Colon (tissue), 2 donors: ENCODE data around the gene RICTOR.
"Not testable (repeated sequence)": the region's sequence is repeated elsewhere in the genome, so short reads cannot be mapped to it uniquely, and the experiment has no call there.

Experiments
- FAIRE-seq: peaks from 2 replicates; lab custom pipeline; 2012; peaks lifted over from hg19 to GRCh38; lab: Jason Lieb, UNC
- donor health status: control.
- donor health status: control.

RICTOR gene

GRCh38 chr5:39013938-39014337, 60.3 kb downstream of the RICTOR start:
- FAIRE-seq = no peak

DNA sequence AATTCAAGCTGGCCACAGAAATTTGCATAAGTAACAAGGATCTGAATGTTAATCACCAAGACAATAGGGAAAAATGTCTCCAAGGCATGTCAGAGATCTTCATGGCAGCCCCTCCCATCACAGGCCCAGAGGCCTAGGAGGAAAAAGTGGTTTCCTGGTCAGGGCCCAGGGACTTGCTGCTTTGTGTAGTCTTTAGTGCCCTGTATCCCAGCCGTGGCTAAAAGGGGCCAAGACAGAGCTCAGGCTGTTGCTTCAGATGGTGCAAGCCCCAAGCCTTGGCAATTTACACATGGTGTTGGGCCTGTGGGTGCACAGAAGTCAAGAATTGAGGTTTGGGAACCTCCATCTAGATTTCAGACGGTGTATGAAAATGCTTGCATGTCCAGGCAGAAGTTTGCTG, 63.2 kb downstream of the RICTOR start:
- FAIRE-seq = not testable (repeated sequence)

DNA sequence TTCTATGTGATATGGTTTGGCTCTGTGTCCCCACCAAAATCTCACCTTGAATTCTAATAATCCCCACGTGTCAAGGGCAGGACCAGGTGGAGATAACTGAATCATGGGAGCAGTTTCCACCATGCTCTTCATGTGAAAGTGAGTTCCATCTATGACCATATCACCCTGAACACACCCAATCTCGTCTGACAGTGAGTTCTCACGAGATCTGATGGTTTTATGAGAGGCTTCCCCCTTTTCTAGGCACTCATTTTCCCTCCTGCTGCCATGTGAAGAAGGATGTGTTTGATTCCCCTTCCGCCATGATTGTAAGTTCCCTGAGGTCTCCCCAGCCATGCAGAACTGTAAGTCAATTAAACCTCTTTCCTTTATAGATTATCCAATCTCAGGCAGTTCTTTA, 64.2 kb downstream of the RICTOR start:
- FAIRE-seq = no peak

DNA sequence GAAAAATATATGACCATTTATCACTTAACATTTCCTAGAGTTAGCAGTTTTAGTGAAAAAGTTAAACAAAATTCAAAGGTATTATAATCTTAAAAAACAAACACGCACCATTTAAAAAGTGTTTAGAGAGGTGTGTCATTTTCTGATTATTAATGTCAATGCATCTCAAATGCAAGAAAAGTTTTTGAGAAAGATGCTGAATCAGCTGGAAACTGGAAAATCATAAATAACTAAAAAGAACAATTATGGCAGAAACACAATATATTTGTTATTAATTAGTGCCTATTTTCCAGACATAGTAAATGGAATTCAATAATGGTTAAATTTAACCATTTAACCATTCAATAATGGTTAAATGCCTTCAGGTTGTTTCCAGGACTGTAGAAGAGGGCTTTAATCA, 64.9 kb downstream of the RICTOR start:
- FAIRE-seq = no peak

DNA sequence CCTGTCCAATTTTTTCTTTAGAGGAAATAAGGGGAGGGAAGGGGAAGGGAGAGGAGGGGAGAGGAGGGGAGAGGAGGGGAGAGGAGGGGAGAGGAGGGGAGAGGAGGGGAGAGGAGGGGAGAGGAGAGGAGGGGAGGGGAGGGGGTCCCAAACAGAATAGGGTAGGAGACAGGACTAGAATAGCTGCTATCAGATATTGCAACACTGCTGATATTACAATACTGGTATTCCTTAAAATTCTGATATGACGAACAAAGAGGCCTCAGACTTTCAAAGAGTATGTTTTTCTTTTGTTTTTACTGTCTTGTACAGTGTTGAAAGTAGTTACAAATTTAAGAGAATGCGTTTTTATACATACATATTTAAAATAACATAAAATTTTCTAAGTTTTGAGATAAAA, 67.5 kb downstream of the RICTOR start:
- no peak for FAIRE-seq

DNA sequence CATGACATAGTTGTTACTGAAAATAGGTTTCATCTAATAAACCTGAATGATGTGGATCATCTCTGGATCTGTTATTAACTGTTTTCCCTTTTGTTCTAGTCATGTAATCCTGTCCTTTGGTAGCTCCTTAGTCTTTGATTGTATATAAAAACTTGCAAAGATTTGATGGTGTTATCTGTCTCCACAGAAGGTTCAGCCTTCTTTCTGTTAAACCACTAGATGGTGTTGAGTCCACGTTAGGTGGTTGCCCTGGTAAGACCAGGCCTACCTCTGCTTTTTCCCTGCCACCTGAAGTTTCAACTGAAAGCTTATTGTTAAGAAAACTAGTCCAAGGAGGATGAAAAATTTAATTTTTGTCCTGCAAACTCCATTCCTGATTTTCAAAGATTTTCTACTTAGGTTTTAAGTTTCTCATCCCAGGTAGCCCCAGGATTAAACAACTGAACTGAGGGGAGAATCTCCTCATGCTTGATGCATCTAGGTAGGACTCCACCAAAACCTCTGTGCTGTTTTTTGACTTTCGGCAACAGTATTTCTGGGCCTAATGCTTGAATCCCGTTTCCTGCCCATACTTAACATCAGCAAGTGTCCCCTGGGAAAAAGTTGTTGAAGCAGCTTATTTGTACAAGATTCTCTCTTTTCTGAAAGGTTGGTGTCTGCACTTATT, 68.5 kb downstream of the RICTOR start:
- no peak for FAIRE-seq

DNA sequence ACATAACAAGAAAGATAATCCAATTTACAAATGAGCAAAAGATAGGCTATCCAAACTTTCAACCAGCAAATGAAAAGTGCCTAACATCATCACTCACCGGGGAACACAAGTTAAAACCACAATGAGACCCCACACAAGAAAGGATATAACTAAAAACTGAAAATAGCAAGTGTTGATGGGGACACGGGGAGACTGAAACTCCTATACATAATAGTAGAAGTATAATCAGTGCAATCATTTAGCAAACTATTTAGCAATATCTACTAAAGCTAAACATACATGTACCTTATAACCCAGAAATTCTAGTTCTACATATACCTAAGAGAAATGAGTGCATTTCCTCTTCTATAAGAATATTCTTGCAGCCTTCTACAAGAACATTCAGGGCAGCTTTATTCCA, 72.5 kb downstream of the RICTOR start:
- FAIRE-seq = no peak

- no peak for FAIRE-seq
These were observed 75.2 kb downstream of the RICTOR start for GRCh38 chr5:38999037-38999436.

DNA sequence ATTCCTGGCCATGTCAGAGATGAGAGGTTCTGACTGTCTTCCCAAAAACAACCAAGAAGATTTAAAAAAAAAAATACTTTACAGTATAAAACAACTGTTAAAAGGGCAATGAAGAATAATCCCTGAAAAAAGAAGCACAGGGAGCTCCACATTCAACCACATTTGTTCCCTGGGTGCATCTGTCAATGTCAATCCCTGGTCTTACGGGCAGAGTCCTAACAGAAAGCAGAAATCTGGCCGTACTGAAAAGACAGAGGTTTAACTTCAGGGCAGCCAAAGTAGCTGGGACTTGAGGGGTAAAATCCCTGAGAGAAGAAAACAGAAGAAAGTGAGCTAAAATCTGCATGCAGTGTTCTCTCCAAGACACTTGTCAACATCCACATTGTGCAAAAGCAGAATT, 76.6 kb downstream of the RICTOR start:
- no peak for FAIRE-seq

GRCh38 chr5:38996123-38996522, 78.1 kb downstream of the RICTOR start:
- FAIRE-seq = no peak

DNA sequence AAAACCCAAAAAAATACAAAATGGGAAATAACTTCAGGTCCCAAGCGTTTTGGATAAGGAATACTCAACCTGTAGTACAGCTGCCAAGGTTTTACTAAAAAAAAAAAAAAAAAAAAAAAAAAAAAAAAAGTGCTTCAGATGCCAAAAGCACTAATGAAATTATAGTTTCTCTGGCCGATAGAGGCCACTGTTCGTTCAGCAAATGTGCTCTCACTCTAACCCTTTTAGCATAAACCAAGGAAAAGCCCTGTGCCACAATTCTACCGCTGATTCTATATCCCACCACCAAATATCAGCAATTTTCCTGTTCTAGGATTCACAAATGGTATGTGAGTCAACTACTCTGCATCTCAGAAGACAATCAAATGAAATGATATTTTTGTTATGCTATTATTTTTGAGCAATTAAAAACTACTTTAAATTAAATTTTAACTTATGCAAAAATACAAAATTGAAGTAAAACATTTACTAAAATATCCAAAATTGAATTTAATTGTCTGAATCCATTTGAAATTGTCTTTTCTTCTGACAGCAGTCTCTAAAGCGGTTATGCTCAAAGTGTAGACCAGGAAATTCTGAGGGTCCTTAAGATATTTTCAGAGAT, 79.8 kb downstream of the RICTOR start:
- no peak for FAIRE-seq

GRCh38 chr5:38989974-38990719, 84.1 kb downstream of the RICTOR start:
- FAIRE-seq = peak; percentile 94

DNA sequence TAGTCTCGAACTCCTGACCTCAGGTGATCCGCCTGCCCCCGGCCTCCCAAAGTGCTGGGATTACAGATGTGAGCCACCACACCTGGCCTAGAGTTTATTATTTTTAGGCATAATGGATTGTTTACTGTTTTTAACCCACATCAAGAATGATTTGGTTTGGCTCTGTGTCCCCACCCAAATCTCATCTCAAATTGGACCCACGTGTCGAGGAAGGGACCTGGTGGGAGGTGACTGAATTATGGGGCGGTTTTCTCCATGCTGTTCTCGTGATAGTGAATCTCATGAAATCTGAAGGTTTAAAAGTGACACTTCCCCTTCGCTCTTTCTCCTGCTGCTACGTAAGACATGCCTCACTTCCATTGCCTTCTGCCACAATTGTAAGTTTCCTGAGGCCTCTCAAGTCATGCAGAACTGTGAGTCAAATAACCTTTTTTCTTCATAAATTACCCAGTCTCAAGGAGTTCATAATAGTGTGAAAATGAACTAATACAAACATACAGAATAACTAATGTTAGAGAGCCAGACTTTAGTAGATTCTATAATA, 88.2 kb downstream of the RICTOR start:
- FAIRE-seq = no peak

DNA sequence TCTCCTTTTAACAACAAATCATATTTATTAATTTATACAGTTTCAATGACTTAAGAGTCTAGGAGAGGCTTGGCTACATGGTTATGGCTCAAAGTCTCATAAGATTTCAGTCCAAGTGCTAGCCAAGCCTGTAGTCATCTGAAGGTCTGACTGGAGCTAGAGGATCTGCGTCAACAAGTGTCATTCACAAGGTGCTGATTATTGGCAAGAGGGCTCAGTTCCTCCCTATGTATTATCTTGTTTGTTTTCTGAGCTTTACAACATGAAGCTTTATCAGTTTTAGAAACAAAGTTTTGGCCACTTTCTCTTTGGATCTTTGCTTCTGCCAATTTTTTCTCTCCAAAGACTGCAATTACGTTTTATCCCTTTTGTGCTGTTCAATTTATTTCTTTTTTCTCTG, 94.7 kb downstream of the RICTOR start:
- FAIRE-seq = no peak

DNA sequence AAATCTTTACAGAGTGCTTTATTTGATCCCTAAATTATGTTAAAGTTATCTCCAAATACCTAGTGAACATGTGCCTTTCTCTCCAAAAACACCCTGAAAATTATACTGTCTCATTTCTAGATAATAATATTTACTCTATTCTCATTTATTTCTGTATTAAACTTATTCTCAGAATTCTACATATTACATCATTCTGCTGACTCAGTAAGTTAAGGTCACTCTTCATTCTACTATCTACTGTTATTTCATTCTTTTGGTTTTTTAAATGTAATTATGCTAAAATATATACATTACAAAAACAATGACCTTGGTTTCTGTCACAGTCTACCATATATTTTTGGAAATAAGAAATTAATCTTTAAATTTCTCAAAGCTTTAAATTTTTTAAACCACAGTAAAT, 96.2 kb downstream of the RICTOR start:
- FAIRE-seq = no peak

DNA sequence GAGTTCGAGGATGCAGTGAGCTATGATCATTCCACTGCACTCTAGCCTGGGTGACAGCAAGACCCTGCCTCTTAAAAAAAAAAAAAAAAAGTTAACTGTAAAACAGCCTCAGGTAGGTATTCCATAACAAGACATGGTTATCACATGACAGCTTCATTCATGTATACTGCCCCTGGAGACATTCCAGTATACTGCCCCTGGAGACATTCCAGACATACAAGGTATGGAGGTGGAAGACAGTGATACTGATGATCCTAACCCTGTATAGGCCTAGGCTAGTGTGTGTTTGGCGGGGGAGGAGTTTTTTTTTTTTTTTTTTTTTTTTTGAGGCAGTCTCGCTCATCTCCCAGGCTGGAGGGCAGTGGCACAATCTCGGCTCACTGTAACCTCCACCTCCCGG, 105.5 kb downstream of the RICTOR start:
- FAIRE-seq = no peak

GRCh38 chr5:38961691-38962090, 112.5 kb downstream of the RICTOR start:
- FAIRE-seq = no peak

GRCh38 chr5:38953426-38954012, 120.7 kb downstream of the RICTOR start:
- FAIRE-seq = peak; percentile 53

GRCh38 chr5:38948501-38948900, 125.7 kb downstream of the RICTOR start:
- no peak for FAIRE-seq

DNA sequence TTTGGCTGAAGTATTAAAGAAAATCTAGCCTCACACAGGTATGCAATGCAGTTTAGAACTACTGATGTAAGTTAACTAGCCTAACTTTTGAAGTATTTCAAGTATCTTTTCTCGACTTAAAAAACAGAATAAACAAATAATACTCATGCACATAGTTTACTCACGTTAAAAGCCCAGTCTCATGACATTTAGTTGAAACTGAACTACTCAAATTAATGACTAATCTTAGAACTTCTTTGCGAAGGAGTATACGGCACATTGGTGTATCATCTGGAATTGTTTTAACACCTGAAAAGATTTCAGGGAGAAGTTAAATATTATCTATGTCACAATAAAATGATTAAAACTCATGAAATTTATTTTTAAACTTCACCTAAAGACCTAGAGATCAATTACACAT, 129.9 kb downstream of the RICTOR start:
- FAIRE-seq = no peak

DNA sequence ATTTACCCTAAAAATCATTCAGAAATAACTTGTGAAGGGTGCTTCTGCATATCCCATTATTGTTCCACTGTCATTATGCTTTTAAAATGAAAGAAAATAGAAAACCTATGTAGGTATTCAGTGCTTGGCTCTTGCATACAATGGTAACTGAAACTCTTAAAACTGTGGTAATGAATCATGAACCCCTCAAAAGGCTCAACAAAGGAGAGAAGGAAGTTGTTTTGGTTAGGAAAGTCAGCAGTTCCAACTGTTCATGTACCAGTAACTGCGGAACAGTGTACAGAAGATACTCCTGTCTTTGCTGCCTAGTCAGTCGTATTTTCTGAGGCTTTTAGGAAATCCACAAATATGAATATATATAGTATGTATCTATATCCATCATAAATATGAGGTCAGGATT, 132.3 kb downstream of the RICTOR start:
- no peak for FAIRE-seq

DNA sequence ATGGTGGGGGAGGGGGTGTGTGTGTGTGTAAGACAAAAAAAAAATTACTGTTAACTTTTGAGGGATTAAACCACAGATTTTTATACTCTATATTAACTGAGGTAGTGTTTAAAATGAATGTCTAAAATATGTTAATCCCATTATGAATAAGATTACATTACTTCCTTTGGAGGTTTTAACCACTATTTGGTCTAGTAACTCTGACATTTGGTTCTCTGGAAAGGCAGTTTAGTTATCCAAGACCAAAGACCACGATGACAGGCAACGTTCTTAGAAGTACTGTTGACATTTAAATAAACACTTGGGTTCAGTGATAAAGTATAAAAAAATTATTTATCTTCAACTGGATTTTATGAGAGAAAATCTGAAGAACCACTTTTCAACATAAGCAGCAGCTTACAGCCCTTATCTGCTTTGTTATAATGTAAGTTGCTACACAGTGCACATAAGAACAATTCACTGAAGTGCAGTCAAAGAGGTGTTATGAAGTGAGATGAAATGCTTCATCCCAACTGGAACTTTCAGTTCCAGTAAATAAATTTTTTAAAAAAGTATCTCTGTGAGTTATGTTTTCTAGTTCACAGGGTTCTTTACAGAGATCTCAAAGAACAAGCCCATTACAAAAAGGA, 133.9 kb downstream of the RICTOR start:
- no peak for FAIRE-seq
